LNCaP clone FGC (cell line): ENCODE results near the gene MED13L.
A peak's percentile ranks its signal among the peaks of the same experiment; 100 is the strongest.

Source experiments
- DNase-seq: peaks from one replicate; pipeline ENCODE4 v3.0.0-alpha.2; 2011; ENCODE audit warnings: low read depth
- H3K4me3 ChIP-seq: 2 replicates; pipeline ENCODE4 v1.5.1; 2011; ENCODE audit warnings: mild to moderate bottlenecking, low read depth, low read length, control low read depth
- CTCF ChIP-seq: IDR thresholded peaks from 2 replicates; pipeline ENCODE4 v1.5.1; 2012; ENCODE audit warnings: mild to moderate bottlenecking; ENCODE audit not compliant: control insufficient read depth, insufficient read depth; ENCODE audit errors: extremely low read depth

MED13L gene

GRCh38 chr12:115973968-115974724, 303.3 kb downstream of the MED13L start:
- H3K4me3 ChIP-seq, result no peak overlapping the region
- TF ChIP-seq CTCF, result 0 out of 2 replicates have a peak, but pooled peaks have one; percentile 5
- DNase-seq, result no peak

DNA sequence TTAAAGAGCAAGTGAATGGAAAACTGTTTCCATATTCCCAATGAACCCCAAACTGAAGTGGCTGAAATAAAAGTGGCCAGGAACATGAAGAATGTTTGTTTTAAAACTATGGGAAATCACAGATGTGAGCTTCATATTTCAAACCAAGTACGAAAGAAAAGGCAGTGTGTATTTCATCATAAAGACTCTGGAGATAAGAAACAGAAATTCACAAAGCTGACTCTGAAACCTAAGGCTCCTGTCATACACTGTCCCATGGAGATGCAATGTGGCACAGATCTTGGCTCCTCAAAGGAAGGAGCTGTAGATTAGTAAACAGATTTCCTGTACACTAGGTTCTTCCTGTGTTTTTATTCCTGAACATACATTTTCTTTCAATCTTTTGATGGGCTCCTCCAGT, 304.4 kb downstream of the MED13L start:
- DNase-seq, result no peak

GRCh38 chr12:115972241-115972640, 305.3 kb downstream of the MED13L start:
- no peak overlapping the region for H3K4me3 ChIP-seq
- no peak for TF ChIP-seq CTCF
- no peak for DNase-seq

More for the DNA sequence above, 304.4 kb downstream of the MED13L start:
- H3K4me3 ChIP-seq, result no peak overlapping the region
- no peak for TF ChIP-seq CTCF

DNA sequence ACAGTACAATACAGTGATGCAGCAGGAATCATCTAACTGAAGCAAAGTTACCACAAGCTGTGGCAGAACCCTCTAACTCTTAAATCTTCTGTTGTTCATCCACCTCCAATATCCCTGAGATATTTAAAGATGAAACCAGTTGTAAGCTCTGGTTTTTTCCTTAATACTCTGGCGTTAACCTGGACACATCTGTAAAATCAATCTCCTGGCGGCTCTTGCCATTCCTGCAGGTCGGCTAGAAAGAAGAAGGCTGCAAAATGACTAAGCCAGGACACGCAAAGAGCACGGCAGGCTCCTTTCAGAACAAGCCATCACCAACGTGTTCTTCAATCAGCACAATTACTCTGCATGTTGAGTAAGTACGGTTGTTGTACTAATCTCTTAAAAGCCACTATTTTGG, 309.3 kb downstream of the MED13L start:
- no peak overlapping the region for H3K4me3 ChIP-seq
- no peak for TF ChIP-seq CTCF
- no peak for DNase-seq

DNA sequence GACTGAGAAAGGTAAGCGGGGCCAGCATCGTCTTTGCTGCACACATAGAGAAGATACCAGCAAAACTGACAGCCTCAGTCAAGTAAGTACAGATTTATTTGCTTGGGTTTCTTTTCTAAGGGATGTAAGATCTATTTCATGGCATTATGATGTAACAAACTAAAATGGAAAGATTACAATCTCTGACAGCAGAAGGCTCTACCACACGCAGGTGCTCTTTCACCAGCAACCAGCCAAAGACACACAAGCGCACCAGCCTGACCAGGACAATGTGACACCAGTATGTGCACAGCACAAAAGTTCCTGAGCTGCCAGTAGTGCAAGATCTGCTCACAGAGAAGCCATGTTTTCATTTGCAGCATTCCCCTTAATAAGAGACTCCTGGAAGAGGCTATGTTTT, 311.1 kb downstream of the MED13L start:
- H3K4me3 ChIP-seq, result no peak overlapping the region
- no peak for TF ChIP-seq CTCF
- DNase-seq, result no peak

DNA sequence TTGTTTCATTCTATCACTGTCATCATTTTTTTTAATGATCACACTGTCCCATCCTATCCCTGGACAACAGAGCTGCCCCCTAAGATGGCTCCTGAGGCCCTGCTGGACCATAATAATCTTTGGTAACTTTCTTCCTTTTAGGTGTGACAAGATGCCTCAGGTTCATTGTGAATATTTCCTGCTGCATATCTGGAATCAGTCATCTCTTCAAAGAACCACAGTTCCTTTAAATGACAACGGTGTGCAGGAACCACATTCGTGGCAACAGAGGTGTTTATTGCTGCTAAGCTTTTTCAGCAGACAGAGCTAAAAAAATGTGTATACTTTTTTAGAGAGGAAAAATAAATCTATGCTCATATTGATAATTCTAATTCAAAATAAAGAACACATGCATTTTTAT, 312.9 kb downstream of the MED13L start:
- no peak for TF ChIP-seq CTCF
- H3K4me3 ChIP-seq, result no peak overlapping the region
- DNase-seq, result no peak

GRCh38 chr12:115964214-115964613, 313.3 kb downstream of the MED13L start:
- TF ChIP-seq CTCF, result no peak
- DNase-seq, result no peak
- H3K4me3 ChIP-seq, result no peak overlapping the region
